Keratinocyte (primary cell): ENCODE results near the gene SETD2. TPM values are rescaled to one million over a fixed set of nuclear protein-coding genes. Genes with fewer than 3 reads are reported as not detected.

Source experiments
- DNase-seq: peaks from one replicate; pipeline ENCODE4 v3.0.0-alpha.2; 2011; ENCODE audit warnings: low read depth, missing footprints, low spot score
- FAIRE-seq: peaks from 2 replicates; lab custom pipeline; 2011; peaks lifted over from hg19 to GRCh38; lab: Jason Lieb, UNC
- H2AFZ ChIP-seq: 2 replicates; pipeline ENCODE4 v1.6.0; 2012; ENCODE audit warnings: low read length, control low read depth, inconsistent platforms; ENCODE audit not compliant: control insufficient read depth
- H3K27ac ChIP-seq: 2 replicates; pipeline ENCODE4 v1.5.1; 2011; ENCODE audit warnings: low read length; ENCODE audit not compliant: control insufficient read depth, insufficient read depth
- H3K27me3 ChIP-seq: 3 replicates; pipeline ENCODE4 v1.6.0; 2011; ENCODE audit warnings: low read length; ENCODE audit not compliant: control insufficient read depth, insufficient read depth; ENCODE audit errors: extremely low read depth
- H3K36me3 ChIP-seq, 2 experiments: 2 replicates in 1 of 2; 3 replicates in 1 of 2; pipeline ENCODE4 v1.5.1; 2011; ENCODE audit warnings: low read length in 2 of 2, mild to moderate bottlenecking in 1 of 2; ENCODE audit not compliant: control insufficient read depth in 2 of 2, insufficient read depth in 2 of 2; ENCODE audit errors: extremely low read depth in 1 of 2
- H3K4me1 ChIP-seq: 3 replicates; pipeline ENCODE4 v1.5.1; 2011; ENCODE audit warnings: low read length; ENCODE audit not compliant: control insufficient read depth, insufficient read depth; ENCODE audit errors: extremely low read depth
- H3K4me2 ChIP-seq: 3 replicates; pipeline ENCODE4 v1.6.0; 2011; ENCODE audit warnings: low read depth, low read length; ENCODE audit not compliant: control insufficient read depth, insufficient read depth; ENCODE audit errors: extremely low read depth
- H3K4me3 ChIP-seq, 3 experiments: fragments of 200-600 bp in 1 of 3; sonication (generic) in 1 of 3; 2 replicates in 2 of 3; 3 replicates in 1 of 3; pipeline ENCODE4 v1.5.1; 2011 to 2016; ENCODE audit warnings: low read length in 3 of 3, mild to moderate bottlenecking in 3 of 3, control low read depth in 2 of 3, inconsistent platforms in 1 of 3, low read depth in 1 of 3, mixed read lengths in 1 of 3, mixed run types in 1 of 3, moderate library complexity in 1 of 3; ENCODE audit not compliant: control insufficient read depth in 2 of 3, insufficient read depth in 2 of 3; ENCODE audit errors: extremely low read depth in 1 of 3
- H3K79me2 ChIP-seq: 2 replicates; pipeline ENCODE4 v1.6.0; 2012; ENCODE audit warnings: low read length; ENCODE audit not compliant: control insufficient read depth, insufficient read depth
- H3K9ac ChIP-seq: 3 replicates; pipeline ENCODE4 v1.6.0; 2011; ENCODE audit warnings: low read length; ENCODE audit not compliant: control insufficient read depth, insufficient read depth; ENCODE audit errors: extremely low read depth
- H3K9me1 ChIP-seq: 3 replicates; pipeline ENCODE4 v1.6.0; 2011; ENCODE audit warnings: low read length; ENCODE audit not compliant: control insufficient read depth, insufficient read depth; ENCODE audit errors: extremely low read depth
- H3K9me3 ChIP-seq: 2 replicates; pipeline ENCODE4 v1.5.1; 2012; ENCODE audit warnings: low read depth, low read length; ENCODE audit not compliant: control insufficient read depth
- H4K20me1 ChIP-seq: 3 replicates; pipeline ENCODE4 v1.6.0; 2011; ENCODE audit warnings: low read length; ENCODE audit not compliant: control insufficient read depth, insufficient read depth; ENCODE audit errors: extremely low read depth
- CTCF ChIP-seq, 3 experiments: IDR thresholded peaks in 1 of 3; conservative IDR thresholded peaks in 1 of 3; optimal IDR thresholded peaks in 1 of 3; 2 replicates in 2 of 3; 3 replicates in 1 of 3; pipeline versions ENCODE3 to v1.5.1; 2011; ENCODE audit warnings: low read length in 3 of 3, mild to moderate bottlenecking in 3 of 3, moderate library complexity in 2 of 3, control low read depth in 1 of 3, inconsistent platforms in 1 of 3; ENCODE audit not compliant: insufficient read depth in 2 of 3; ENCODE audit errors: extremely low read depth in 1 of 3
- EZH2 ChIP-seq: IDR thresholded peaks from one replicate; pipeline ENCODE4 v1.6.1; 2012; ENCODE audit warnings: inconsistent platforms, mild to moderate bottlenecking, low read length, moderate library complexity
- dilution Hi-C: fragments of 300-500 bp; cut with MboI; formaldehyde crosslinking; loops from one replicate; pipeline ENCODE4 v1.7.0; 2020; ENCODE audit warnings: low sequenced_read_pairs; ENCODE audit not compliant: extremely low pct_ligation_motif_present
- polyA plus RNA-seq, 5 experiments: library from polyadenylated mRNA; depleted of rRNA in 3 of 5; stranded (reverse) in 3 of 5; stranded (forward) in 1 of 5; unstranded in 1 of 5; fragments of >200 nt; gene quantifications; 1 replicate in 1 of 5; 2 replicates in 3 of 5; 3 replicates in 1 of 5; pipeline versions ENCODE4 v1.2.1 to v1.2.3, GENCODE V29; 2011 to 2012; ENCODE audit warnings: missing spikeins in 2 of 5, low read depth in 1 of 5, low replicate concordance in 1 of 5

Gene SETD2
- polyA plus RNA-seq, 1 donor (not counting 4 experiments of a cell fraction or from before 2014, with no cell fraction given): 23.3 TPM

DNA sequence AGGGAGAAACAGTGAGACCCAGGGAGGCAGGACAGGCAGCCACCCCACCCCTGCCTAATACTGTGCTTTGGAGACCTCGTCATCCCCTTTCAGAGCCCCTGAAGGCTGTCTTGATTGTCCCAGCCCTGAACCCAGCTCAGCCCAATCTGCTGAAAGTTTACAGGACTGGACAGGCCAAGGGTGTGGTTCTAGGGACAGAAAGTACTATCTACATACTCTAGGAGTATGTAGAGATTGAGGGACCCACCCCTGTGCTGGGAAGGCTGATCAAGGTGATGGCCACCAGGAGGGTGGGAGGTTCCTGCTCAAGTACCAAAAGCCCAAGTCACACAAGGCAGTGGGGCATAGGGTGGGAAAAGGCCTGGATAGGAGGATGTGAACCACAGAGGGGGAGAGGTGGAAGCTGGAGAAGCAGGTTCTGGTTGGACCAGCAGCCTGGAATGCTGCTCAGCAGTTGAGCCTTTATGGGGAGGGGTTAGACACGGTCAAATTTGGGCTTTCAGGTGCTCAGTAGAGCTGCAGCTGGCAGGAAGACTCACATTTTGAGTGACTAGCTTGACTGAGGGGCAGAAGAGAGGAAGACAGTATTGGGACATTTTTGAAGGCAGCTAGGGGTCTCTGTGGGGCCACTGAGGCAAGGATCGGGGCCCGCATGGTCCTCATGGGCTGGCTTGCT lies 177.7 kb downstream of the SETD2 start:
- dilution Hi-C loops: no loop called here
- Histone ChIP-seq H3K27ac (peak overlapping the region; percentile 4), H4K20me1 (no peaks in the 10 kb centered on the region), H3K4me3 (no peak overlapping the region), H3K27me3 (no peaks in the 10 kb centered on the region), H3K79me2 (peaks cover 19% of the 10 kb centered on the region), H3K4me1 (peaks cover 44% of the 10 kb centered on the region), H3K9me3 (no peaks in the 10 kb centered on the region), H3K4me2 (peak overlapping the region; percentile 3), H3K9ac (no peak overlapping the region), H3K9me1 (no peaks in the 10 kb centered on the region), H2AFZ (no peak overlapping the region), H3K36me3 (peaks cover 7 to 15% of the 10 kb centered on the region in 2 experiments)
- TF ChIP-seq EZH2: no peak
- TF ChIP-seq CTCF (optimal IDR thresholded peaks at IDR 0.05 in 1 of 3, IDR thresholded peaks at IDR 0.05 in 1 of 3, conservative IDR thresholded peaks at IDR 0.05 in 1 of 3; ENCODE audit: extremely low read depth in 1 of 3, insufficient read depth in 2 of 3, low read length in 3 of 3): no peak
- FAIRE-seq (no peak), DNase-seq (no peak)

DNA sequence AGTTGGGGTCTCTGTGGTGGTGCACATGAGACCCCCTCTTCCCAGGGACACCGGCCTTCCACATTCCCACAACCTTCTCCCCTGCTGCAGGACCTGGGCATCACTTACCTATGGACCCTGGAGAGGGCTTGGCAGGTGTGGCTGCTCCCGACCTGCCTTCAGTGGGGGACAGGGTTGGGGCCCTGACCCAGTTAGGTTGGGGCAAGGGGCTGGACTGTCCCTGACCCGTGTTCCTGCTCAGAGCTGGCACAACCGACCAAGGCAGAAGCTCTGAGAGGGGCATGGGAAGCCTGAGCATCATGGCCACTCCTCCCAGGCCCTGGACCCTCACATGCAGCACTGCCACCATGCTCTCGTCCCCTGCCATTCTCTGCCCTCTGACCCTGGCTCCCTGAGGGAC lies 178.3 kb downstream of the SETD2 start:
- no peak overlapping the region for H3K9ac ChIP-seq
- H3K4me3 ChIP-seq: no peak overlapping the region
- no peaks in the 10 kb centered on the region for H3K27me3 ChIP-seq
- dilution Hi-C loops: no loop called here
- H3K9me1 ChIP-seq: no peaks in the 10 kb centered on the region
- H2AFZ ChIP-seq: no peak overlapping the region
- H3K4me1 ChIP-seq: peaks cover 49% of the 10 kb centered on the region
- no peaks in the 10 kb centered on the region for H4K20me1 ChIP-seq
- H3K4me2 ChIP-seq: no peak overlapping the region
- H3K79me2 ChIP-seq: peaks cover 19% of the 10 kb centered on the region
- no peaks in the 10 kb centered on the region for H3K9me3 ChIP-seq
- H3K27ac ChIP-seq: no peak overlapping the region
- H3K36me3 ChIP-seq: peaks cover 5 to 12% of the 10 kb centered on the region in 2 experiments
- DNase-seq (no peak), FAIRE-seq (no peak)
- TF ChIP-seq CTCF (optimal IDR thresholded peaks at IDR 0.05 in 1 of 3, IDR thresholded peaks at IDR 0.05 in 1 of 3, conservative IDR thresholded peaks at IDR 0.05 in 1 of 3; ENCODE audit: extremely low read depth in 1 of 3, insufficient read depth in 2 of 3, low read length in 3 of 3) (no peak), EZH2 (no peak)
